ENCODE data around the gene PCNX2.

The PCNX2 gene

GRCh38 chr1:233257786-233258185 is 37.7 kb downstream of the PCNX2 start:
- DNase-seq (ENCODE audit: low read depth in 1 of 2, low spot score in 1 of 2), result no peak

GRCh38 chr1:233256789-233257188 is 38.7 kb downstream of the PCNX2 start:
- DNase-seq (ENCODE audit: low read depth in 1 of 2, low spot score in 1 of 2), result no peak

DNA sequence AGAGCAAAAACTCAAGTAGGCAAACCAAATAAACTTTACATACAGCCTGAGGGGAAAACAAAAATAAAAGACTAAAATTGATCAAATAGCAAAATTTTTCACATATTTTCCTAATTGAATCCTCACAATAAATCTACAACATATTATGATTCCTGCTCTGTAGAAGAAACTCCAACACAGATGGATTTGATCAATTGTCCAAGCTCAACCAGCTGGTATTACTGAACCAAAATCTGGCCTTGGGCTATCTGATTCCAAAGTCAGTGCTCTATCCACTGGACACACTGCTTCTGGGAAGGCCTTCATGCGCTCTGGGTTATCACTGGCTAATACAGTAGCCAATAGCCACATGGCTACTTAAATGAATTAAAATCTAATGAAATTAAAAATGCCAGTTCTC is 39.3 kb downstream of the PCNX2 start:
- no peak for DNase-seq (ENCODE audit: low read depth in 1 of 2, low spot score in 1 of 2)

GRCh38 chr1:233255145-233255544 is 40.4 kb downstream of the PCNX2 start:
- no peak for DNase-seq (ENCODE audit: low read depth in 1 of 2, low spot score in 1 of 2)

DNA sequence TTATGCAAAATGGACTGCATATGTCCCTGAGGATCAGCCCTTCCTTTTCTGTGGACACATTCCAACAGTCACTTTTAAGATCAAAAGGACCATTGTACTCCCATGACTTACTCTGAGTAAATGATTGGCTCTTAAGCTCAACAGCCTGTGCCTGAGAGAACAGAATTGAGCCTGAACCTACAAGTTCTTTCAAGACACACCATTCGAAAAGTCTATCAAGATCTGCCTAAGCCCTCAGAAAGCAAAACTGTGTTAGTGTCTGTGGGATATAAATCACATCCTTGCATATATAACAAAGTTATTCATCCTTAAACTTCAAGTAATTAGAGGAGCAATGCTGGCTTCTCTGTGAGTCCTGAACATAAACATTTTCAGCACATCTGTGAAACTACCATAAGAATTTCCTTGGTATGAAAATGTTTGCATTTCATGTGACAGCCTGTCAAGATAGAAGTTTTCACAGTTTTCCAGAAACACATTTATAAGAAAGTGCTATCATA is 41.6 kb downstream of the PCNX2 start:
- no peak for DNase-seq (ENCODE audit: low read depth in 1 of 2, low spot score in 1 of 2)

DNA sequence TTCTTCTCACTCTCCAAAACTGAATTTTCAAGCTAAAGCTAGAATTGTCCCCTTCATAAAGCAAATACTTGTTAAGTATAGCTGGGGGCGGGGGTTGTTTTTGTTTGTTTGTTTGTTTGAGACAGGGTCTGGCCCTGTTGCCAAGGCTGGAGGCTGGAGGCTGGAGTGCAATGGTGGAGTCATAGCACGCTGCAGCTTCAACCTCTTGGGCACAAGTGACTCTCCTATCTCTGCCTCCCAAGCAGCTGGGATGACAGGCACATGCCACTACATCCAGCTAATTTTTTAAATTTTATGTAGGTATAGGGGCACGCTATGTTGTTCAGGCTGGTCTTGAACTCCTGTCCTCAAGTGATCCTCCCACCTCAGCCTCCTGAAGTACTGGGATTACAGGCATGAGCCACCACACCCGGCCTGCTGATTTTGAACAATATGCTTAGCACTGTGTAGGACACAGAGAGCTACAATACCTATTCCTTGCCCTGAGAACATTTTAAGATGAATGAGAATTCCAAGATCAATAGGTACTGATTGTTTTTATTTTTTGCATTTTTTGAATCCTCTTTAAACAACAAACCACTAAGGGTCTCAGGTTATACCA is 42.2 kb downstream of the PCNX2 start:
- no peak for DNase-seq (ENCODE audit: low read depth in 1 of 2, low spot score in 1 of 2)

- DNase-seq (ENCODE audit: low read depth in 1 of 2, low spot score in 1 of 2), result no peak
Measured at GRCh38 chr1:233252441-233252840, 43.1 kb downstream of the PCNX2 start.

GRCh38 chr1:233251201-233251720 is 44.3 kb downstream of the PCNX2 start:
- no peak for DNase-seq (ENCODE audit: low read depth in 1 of 2, low spot score in 1 of 2)

- DNase-seq (ENCODE audit: low read depth in 1 of 2, low spot score in 1 of 2), result no peak
Measured at GRCh38 chr1:233248014-233248413, 47.5 kb downstream of the PCNX2 start.

DNA sequence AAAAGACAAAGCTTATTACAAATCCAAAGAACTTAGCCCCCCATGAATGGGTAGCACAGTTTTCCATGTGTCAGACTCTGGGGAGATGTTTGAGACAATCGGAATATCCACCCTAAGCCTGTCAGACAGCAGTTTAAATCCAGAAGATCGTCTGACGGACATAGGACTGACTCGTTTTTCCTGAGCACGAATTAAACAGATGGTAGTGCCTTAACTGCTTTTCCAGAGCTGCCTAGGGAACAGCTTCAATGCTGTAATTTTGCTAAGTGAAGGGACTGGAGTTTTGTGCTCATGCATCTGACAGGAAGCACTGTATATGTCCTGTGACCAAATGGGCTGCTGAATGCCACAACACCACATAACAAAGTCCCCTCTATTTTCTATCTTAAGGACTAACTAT is 48.6 kb downstream of the PCNX2 start:
- no peak for DNase-seq (ENCODE audit: low read depth in 1 of 2, low spot score in 1 of 2)

DNA sequence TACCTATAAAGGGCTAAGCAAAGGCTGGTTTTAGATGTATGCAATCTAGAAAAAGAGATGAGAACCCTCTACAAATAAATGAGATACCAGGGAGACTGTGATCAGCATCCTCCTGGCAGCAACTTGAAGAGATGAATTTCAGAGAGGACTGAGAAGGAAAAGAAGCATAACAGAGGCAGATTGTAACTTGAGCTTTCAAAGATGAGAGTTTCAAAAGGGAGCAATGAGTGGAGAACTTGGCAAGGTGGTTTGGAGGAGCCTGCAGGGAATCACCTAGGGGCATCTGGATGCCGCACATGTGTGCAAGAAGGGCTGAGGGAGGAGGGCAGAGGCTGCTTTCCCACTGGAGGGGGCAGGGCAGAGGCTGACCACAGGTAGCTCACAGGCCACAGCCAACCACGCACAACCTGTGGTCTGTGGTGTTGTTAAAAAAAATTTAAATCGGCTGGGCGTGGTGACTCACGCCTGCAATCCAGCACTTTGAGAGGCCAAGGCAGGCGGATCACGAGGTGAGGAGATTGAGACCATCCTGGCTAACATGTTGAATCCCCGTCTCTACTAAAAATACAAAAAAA is 50.2 kb downstream of the PCNX2 start:
- no peak for DNase-seq (ENCODE audit: low read depth in 1 of 2, low spot score in 1 of 2)

- DNase-seq (ENCODE audit: low read depth in 1 of 2, low spot score in 1 of 2), result no peak
Measured at GRCh38 chr1:233244183-233244582, 51.3 kb downstream of the PCNX2 start.

- DNase-seq (ENCODE audit: low read depth in 1 of 2, low spot score in 1 of 2), result no peak
Measured at GRCh38 chr1:233242827-233243483, 52.6 kb downstream of the PCNX2 start.

DNA sequence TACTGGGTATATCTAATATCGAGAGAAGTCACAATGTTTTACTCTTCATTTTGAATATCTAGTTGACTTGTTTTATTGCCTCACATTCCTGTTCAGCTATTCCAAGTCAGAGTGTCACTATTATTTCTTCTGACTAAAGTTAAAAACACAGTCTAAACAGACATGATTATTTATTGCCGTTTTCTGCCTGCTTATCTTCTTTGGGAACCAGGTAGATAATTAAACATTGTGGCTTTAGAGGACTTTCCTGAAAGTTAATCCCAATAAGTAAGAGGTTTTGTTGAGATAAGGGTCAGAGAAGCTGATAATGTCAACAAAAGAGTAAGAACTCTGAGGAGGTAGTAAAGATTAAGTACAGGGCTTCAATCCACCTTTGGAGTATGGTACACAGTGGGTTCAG is 53.8 kb downstream of the PCNX2 start:
- DNase-seq (ENCODE audit: low read depth in 1 of 2, low spot score in 1 of 2), result no peak

- DNase-seq (ENCODE audit: low read depth in 1 of 2, low spot score in 1 of 2), result no peak
Measured at GRCh38 chr1:233240829-233241682, 54.5 kb downstream of the PCNX2 start.

GRCh38 chr1:233240371-233240770 is 55.2 kb downstream of the PCNX2 start:
- DNase-seq (ENCODE audit: low read depth in 1 of 2, low spot score in 1 of 2), result no peak

DNA sequence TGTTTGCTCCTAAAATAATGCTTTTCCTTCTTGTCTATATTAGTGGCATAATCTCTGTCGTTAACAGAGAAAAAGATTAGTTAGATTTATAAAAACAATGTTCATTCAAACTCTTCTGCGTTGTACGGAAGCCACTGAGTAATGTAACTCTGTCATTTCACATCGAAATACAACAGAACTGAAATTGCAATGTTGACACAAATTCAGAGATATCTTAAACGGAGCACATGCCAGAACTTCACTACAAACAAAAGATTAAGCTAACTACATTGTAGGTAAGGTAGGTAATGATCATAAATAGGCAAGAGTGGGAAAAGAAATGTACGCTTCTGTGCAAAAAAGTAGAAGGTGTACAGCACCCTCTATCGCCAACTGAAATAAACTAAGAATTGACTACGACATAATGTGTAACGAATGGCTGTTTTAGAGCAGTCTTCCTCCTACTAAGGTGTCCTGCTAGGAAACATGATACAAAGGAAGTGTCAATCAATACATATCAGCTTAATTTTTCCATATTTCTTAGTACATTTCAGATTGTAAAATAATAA is 56.6 kb downstream of the PCNX2 start:
- DNase-seq (ENCODE audit: low read depth in 1 of 2, low spot score in 1 of 2), result no peak

GRCh38 chr1:233237647-233238046 is 57.9 kb downstream of the PCNX2 start:
- DNase-seq (ENCODE audit: low read depth in 1 of 2, low spot score in 1 of 2), result no peak

- DNase-seq (ENCODE audit: low read depth in 1 of 2, low spot score in 1 of 2), result no peak
Measured at GRCh38 chr1:233233508-233234040, 62.0 kb downstream of the PCNX2 start.

DNA sequence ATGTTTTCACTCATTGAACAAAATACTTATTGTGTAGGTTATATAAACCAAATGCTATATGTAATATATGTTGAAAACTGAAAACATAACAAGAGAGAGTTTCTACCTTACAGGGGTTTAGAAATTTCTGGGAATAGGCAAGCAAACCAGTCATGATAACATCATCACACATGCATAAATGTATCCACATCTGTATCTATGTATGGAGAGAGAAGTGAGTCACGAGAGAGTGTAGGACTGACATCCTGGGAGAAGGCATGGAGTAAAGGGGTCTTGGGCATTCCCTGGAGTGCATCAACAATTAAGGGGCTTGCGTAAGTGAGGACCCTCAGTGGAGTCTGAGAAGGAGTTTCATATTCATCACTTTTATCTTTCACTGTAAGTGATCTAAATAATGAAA is 65.5 kb downstream of the PCNX2 start:
- no peak for DNase-seq (ENCODE audit: low read depth in 1 of 2, low spot score in 1 of 2)

DNA sequence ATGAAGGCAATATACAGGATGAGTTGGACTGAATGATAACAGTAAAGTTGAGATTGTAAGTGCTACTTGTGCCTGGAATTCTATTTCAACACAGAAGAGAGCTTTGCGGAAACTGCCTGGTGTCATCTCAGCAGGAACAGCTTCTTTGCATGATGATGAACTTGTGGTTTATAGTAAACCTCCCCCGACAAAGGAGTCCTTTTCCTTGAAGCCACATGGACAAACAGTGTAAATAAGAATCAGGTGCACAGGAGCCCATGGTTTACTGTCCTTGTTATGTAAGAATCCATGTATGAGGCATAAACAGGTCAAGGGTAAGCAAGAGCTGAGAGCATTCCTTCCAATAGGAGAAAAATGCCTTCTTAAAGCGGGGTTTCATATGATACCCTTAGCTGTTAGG is 66.2 kb downstream of the PCNX2 start:
- DNase-seq (ENCODE audit: low read depth in 1 of 2, low spot score in 1 of 2), result no peak
